ENCODE results near the gene PIRT. TPM values are rescaled to one million over a fixed set of nuclear protein-coding genes. Genes with fewer than 3 reads are reported as not detected.

The PIRT gene
- total and polyA plus RNA-seq, 10 donors, result 0.02 TPM; not detected in 9

DNA sequence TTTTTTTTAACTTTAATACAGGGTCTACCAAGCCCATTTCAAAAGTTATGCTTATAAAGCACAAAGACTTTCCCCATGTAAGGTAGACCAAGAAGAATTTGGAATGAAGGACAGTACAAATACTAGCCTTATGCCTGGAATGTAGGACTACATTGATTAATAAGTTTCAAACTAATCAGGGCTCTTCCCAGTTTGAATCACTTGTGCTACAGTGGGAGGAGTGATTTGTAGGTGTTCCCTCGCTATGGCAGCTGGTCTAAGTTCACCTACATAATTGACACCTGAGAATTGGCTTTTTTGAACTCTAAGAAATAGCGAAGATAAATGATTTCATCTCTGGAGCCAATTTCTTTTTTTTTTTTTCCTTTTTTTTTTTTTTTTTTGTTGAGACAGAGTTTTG, 52.6 kb downstream of the PIRT start:
- 86 to 96% (median 91%) methylated on average over 2 of the region's 2 CpGs for WGBS, 5 donors
- no peaks in the 10 kb centered on the region for H3K4me1 ChIP-seq

GRCh38 chr17:10779609-10780008, 58.3 kb downstream of the PIRT start:
- WGBS, 5 donors, result 83 to 87% (median 86%) methylated on average over 2 of the region's 2 CpGs
- Histone ChIP-seq H3K9me3 (peaks cover 0 to 26% (median 12%) of the 10 kb centered on the region in 8 donors), H3K4me1 (no peaks in the 10 kb centered on the region), H3K36me3 (no peaks in the 10 kb centered on the region), H3K27ac (no peak overlapping the region), H3K4me3 (no peak overlapping the region), H3K27me3 (replicated peaks in 1 of 7) (no peaks in the 10 kb centered on the region)
- DNase-seq, result no peak
- intact Hi-C loops (cut with DNase I; ENCODE audit: low total_unique reads), result no loop called here
- TF ChIP-seq POLR2AphosphoS5 (IDR thresholded peaks at IDR 0.05) (no peak), CTCF (IDR thresholded peaks at IDR 0.05 in 8 of 11, conservative IDR thresholded peaks at IDR 0.05 in 3 of 11) (no peak), POLR2A (IDR thresholded peaks at IDR 0.05) (no peak)

More for the DNA sequence above, 52.6 kb downstream of the PIRT start:
- H3K4me3 ChIP-seq, result no peak overlapping the region
- H3K36me3 ChIP-seq, result no peaks in the 10 kb centered on the region
- DNase-seq, result no peak
- TF ChIP-seq POLR2A (IDR thresholded peaks at IDR 0.05), result no peak
- no peak for TF ChIP-seq POLR2AphosphoS5 (IDR thresholded peaks at IDR 0.05)
- TF ChIP-seq CTCF (IDR thresholded peaks at IDR 0.05 in 8 of 11, conservative IDR thresholded peaks at IDR 0.05 in 3 of 11), result no peak
- peaks cover 0 to 21% (median 12%) of the 10 kb centered on the region in 8 donors for H3K9me3 ChIP-seq
- H3K27me3 ChIP-seq (replicated peaks in 1 of 7), result no peaks in the 10 kb centered on the region
- no peak overlapping the region for H3K27ac ChIP-seq
- intact Hi-C loops (cut with DNase I; ENCODE audit: low total_unique reads), result no loop called here

DNA sequence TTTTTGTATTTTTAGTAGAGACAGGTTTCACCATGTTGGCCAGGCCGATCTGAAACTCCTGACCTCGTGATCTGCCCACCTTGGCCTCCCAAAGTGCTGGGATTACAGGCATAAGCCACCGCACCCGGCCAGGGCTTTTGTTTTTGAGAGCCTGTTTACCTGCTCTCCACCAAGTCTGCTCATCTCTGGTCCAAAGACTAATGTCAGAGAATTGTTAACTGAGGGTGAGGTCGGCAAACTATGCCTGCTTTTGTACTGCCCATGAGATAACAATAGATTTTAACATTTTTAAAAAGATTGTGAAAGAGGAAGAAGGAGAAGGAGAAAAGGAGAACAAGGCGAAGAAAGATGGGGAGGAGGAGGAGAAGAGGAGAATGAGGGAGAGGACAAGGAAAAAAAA, 60.0 kb downstream of the PIRT start:
- H3K9me3 ChIP-seq, result peaks cover 0 to 18% (median 7%) of the 10 kb centered on the region in 8 donors
- no peaks in the 10 kb centered on the region for H3K36me3 ChIP-seq
- intact Hi-C loops (cut with DNase I; ENCODE audit: low total_unique reads), result no loop called here
- TF ChIP-seq CTCF (IDR thresholded peaks at IDR 0.05 in 8 of 11, conservative IDR thresholded peaks at IDR 0.05 in 3 of 11) (no peak), POLR2AphosphoS5 (IDR thresholded peaks at IDR 0.05) (no peak), POLR2A (IDR thresholded peaks at IDR 0.05) (no peak)
- H3K27me3 ChIP-seq (replicated peaks in 1 of 7), result no peaks in the 10 kb centered on the region
- H3K4me3 ChIP-seq, result no peak overlapping the region
- 67 to 85% (median 77%) methylated on average over 6 of the region's 6 CpGs for WGBS, 5 donors
- peaks cover 0 to 6% (median 0%) of the 10 kb centered on the region in 6 donors for H3K4me1 ChIP-seq
- DNase-seq, result no peak
- no peak overlapping the region for H3K27ac ChIP-seq

GRCh38 chr17:10777131-10777807, 60.6 kb downstream of the PIRT start:
- H3K27me3 ChIP-seq (replicated peaks in 1 of 7), result no peaks in the 10 kb centered on the region
- intact Hi-C loops (cut with DNase I; ENCODE audit: low total_unique reads), result no loop called here
- H3K4me3 ChIP-seq, result no peak overlapping the region
- peaks cover 0 to 8% (median 0%) of the 10 kb centered on the region in 6 donors for H3K4me1 ChIP-seq
- WGBS, 5 donors, result 83 to 92% (median 88%) methylated on average over 11 of the region's 11 CpGs
- no peaks in the 10 kb centered on the region for H3K36me3 ChIP-seq
- no peak overlapping the region for H3K27ac ChIP-seq
- peaks cover 0 to 18% (median 5%) of the 10 kb centered on the region in 8 donors for H3K9me3 ChIP-seq
- no peak for DNase-seq
- TF ChIP-seq POLR2A (IDR thresholded peaks at IDR 0.05), result no peak
- no peak for TF ChIP-seq CTCF (IDR thresholded peaks at IDR 0.05 in 8 of 11, conservative IDR thresholded peaks at IDR 0.05 in 3 of 11)
- no peak for TF ChIP-seq POLR2AphosphoS5 (IDR thresholded peaks at IDR 0.05)

Measured in spleen (tissue), 11 donors.